DND-41 (cell line): ENCODE measurements around the gene MACROD2.

ENCODE experiments used
- ATAC-seq: fragments of 200-7000 bp; cut with Tn5 transposase; 3 replicates; pipeline ENCODE4 v1.9.1; 2021; ENCODE audit warnings: low read depth; ENCODE audit not compliant: insufficient read depth
- DNase-seq: peaks from one replicate; pipeline ENCODE4 v3.0.0-alpha.2; 2020
- H2AFZ ChIP-seq: 2 replicates; pipeline ENCODE4 v1.6.0; 2012; ENCODE audit warnings: low read depth, low read length
- H3K27ac ChIP-seq: 2 replicates; pipeline ENCODE4 v1.5.1; 2012; ENCODE audit warnings: low read length, inconsistent platforms
- H3K27me3 ChIP-seq: fragments of 200-600 bp; sonication (generic); 2 replicates; pipeline ENCODE4 v1.6.0; 2012; ENCODE audit warnings: low read length, mild to moderate bottlenecking, inconsistent platforms; ENCODE audit not compliant: insufficient read depth, poor library complexity
- H3K36me3 ChIP-seq: 2 replicates; pipeline ENCODE4 v1.5.1; 2012; ENCODE audit warnings: low read length, inconsistent platforms; ENCODE audit not compliant: insufficient read depth
- H3K4me1 ChIP-seq: 2 replicates; pipeline ENCODE4 v1.5.1; 2012; ENCODE audit warnings: mild to moderate bottlenecking, low read length; ENCODE audit not compliant: insufficient read depth
- H3K4me2 ChIP-seq: 2 replicates; pipeline ENCODE4 v1.6.0; 2012; ENCODE audit warnings: mild to moderate bottlenecking, moderate library complexity, low read length, inconsistent platforms; ENCODE audit not compliant: insufficient read depth
- H3K4me3 ChIP-seq, 2 experiments: fragments of 200-600 bp in 1 of 2; shearing (Covaris generic) in 1 of 2; 2 replicates each; pipeline ENCODE4 v1.5.1; 2012 to 2016; ENCODE audit warnings: inconsistent platforms in 2 of 2, low read length in 2 of 2, mild to moderate bottlenecking in 2 of 2, low read depth in 1 of 2, moderate library complexity in 1 of 2
- H3K79me2 ChIP-seq: 2 replicates; pipeline ENCODE4 v1.6.0; 2012; ENCODE audit warnings: low read length, inconsistent platforms; ENCODE audit not compliant: insufficient read depth
- H3K9ac ChIP-seq: 2 replicates; pipeline ENCODE4 v1.6.0; 2012; ENCODE audit warnings: low read depth, mild to moderate bottlenecking, inconsistent platforms, low read length, moderate library complexity
- H3K9me3 ChIP-seq: 2 replicates; pipeline ENCODE4 v1.5.1; 2012; ENCODE audit warnings: low read length, moderate library complexity, mild to moderate bottlenecking, inconsistent platforms; ENCODE audit not compliant: insufficient read depth, severe bottlenecking
- H4K20me1 ChIP-seq: 2 replicates; pipeline ENCODE4 v1.6.0; 2012; ENCODE audit warnings: low read length; ENCODE audit not compliant: insufficient read depth
- CTCF ChIP-seq: IDR thresholded peaks from 2 replicates; pipeline ENCODE4 v1.5.1; 2012; ENCODE audit warnings: borderline replicate concordance, low read length, moderate library complexity, mild to moderate bottlenecking; ENCODE audit not compliant: poor library complexity, severe bottlenecking; ENCODE audit errors: extremely low read depth
- EZH2 ChIP-seq: IDR thresholded peaks from 3 replicates; pipeline ENCODE4 v1.6.1; 2012; ENCODE audit warnings: borderline replicate concordance, low read depth, mild to moderate bottlenecking, moderate library complexity, low read length, inconsistent platforms; ENCODE audit not compliant: severe bottlenecking

Gene MACROD2

GRCh38 chr20:15902493-15902892, 1907.2 kb downstream of the MACROD2 start:
- Histone ChIP-seq H3K4me3 (no peak overlapping the region), H2AFZ (no peak overlapping the region), H4K20me1 (no peaks in the 10 kb centered on the region), H3K27ac (no peak overlapping the region), H3K4me2 (no peak overlapping the region), H3K36me3 (no peaks in the 10 kb centered on the region), H3K27me3 (no peaks in the 10 kb centered on the region), H3K4me1 (no peaks in the 10 kb centered on the region), H3K79me2 (no peaks in the 10 kb centered on the region), H3K9ac (no peak overlapping the region), H3K9me3 (peaks cover 3% of the 10 kb centered on the region)
- TF ChIP-seq EZH2 = no peak
- TF ChIP-seq CTCF = peak; percentile 46
- ATAC-seq (no peak), DNase-seq (peak; percentile 26)

DNA sequence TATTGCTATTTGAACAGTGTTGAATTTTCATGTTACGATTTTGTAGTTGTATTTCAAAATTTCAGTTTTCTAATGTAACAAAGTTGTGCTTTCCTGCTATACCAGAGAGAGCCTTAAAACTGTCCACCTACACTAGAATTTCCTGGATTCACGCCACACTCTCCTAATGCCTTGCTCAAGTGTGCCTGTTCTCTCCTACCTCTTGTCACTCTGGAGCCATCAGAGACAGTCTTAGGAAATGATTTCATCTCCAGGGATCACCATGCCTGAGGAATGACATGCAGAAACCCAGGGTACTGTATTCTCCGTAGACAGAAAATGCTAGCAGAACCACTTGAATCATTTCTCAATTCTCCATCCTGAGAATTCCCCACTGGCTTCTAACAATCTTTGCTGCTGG, 1910.3 kb downstream of the MACROD2 start:
- Histone ChIP-seq H3K27me3 (no peaks in the 10 kb centered on the region), H3K9me3 (peaks cover 3% of the 10 kb centered on the region), H3K36me3 (no peaks in the 10 kb centered on the region), H3K9ac (no peak overlapping the region), H3K4me2 (no peak overlapping the region), H3K79me2 (no peaks in the 10 kb centered on the region), H3K4me3 (no peak overlapping the region), H2AFZ (no peak overlapping the region), H4K20me1 (no peaks in the 10 kb centered on the region), H3K4me1 (no peaks in the 10 kb centered on the region), H3K27ac (no peak overlapping the region)
- DNase-seq (no peak), ATAC-seq (no peak)
- TF ChIP-seq EZH2 = no peak
- no peak for TF ChIP-seq CTCF

- no peak for DNase-seq
- Histone ChIP-seq H3K36me3 (no peaks in the 10 kb centered on the region), H3K27ac (no peak overlapping the region), H3K4me3 (no peak overlapping the region), H3K4me1 (no peaks in the 10 kb centered on the region), H3K4me2 (no peak overlapping the region), H4K20me1 (no peaks in the 10 kb centered on the region), H3K9me3 (no peaks in the 10 kb centered on the region), H3K9ac (no peak overlapping the region), H2AFZ (no peak overlapping the region), H3K79me2 (no peaks in the 10 kb centered on the region), H3K27me3 (no peaks in the 10 kb centered on the region)
- TF ChIP-seq CTCF = no peak
- TF ChIP-seq EZH2 = no peak
- no peak for ATAC-seq
Observed at GRCh38 chr20:15909995-15910394, 1914.7 kb downstream of the MACROD2 start.

- ATAC-seq (no peak), DNase-seq (no peak)
- Histone ChIP-seq H3K27me3 (no peaks in the 10 kb centered on the region), H3K9me3 (no peaks in the 10 kb centered on the region), H3K79me2 (no peaks in the 10 kb centered on the region), H3K4me3 (no peak overlapping the region), H3K9ac (no peak overlapping the region), H3K27ac (no peak overlapping the region), H4K20me1 (no peaks in the 10 kb centered on the region), H3K36me3 (no peaks in the 10 kb centered on the region), H3K4me2 (no peak overlapping the region), H3K4me1 (no peaks in the 10 kb centered on the region), H2AFZ (no peak overlapping the region)
- no peak for TF ChIP-seq EZH2
- no peak for TF ChIP-seq CTCF
Observed at GRCh38 chr20:15911581-15911980, 1916.3 kb downstream of the MACROD2 start.
